Mesodermal cell (in vitro differentiated cells): ENCODE data around the gene COL23A1.

ENCODE experiments used
- H3K27ac ChIP-seq: 2 replicates; pipeline ENCODE4 v1.7.0; 2013; ENCODE audit warnings: mild to moderate bottlenecking, low read depth, low read length, moderate library complexity; ENCODE audit not compliant: severe bottlenecking
- H3K36me3 ChIP-seq: 2 replicates; pipeline ENCODE4 v1.7.1; 2013; ENCODE audit warnings: mild to moderate bottlenecking, low read length, moderate library complexity; ENCODE audit not compliant: control insufficient read depth, insufficient read depth
- H3K4me1 ChIP-seq: one replicate; pipeline ENCODE4 v1.7.1; 2013; ENCODE audit warnings: mild to moderate bottlenecking, low read length; ENCODE audit not compliant: insufficient read depth, control insufficient read depth, poor library complexity, severe bottlenecking
- H3K4me3 ChIP-seq: 2 replicates; pipeline ENCODE4 v1.7.0; 2013; ENCODE audit warnings: low read length, control low read depth, mild to moderate bottlenecking; ENCODE audit not compliant: insufficient read depth, poor library complexity, severe bottlenecking; ENCODE audit errors: extremely low read depth
- H3K9me3 ChIP-seq: 2 replicates; pipeline ENCODE4 v1.7.1; 2013; ENCODE audit warnings: mild to moderate bottlenecking, low read length, moderate library complexity; ENCODE audit not compliant: control insufficient read depth
- WGBS, 2 experiments: methylation state at CpG; one replicate each; pipeline ENCODE4 v1.1.5; 2013; ENCODE audit warnings: missing lambda C conversion rate in 2 of 2; ENCODE audit not compliant: insufficient coverage in 2 of 2; 5-methylcytosine and 5-hydroxymethylcytosine counted together

The COL23A1 gene

GRCh38 chr5:178277346-178277745, 312.8 kb downstream of the COL23A1 start:
- no peaks in the 10 kb centered on the region for H3K36me3 ChIP-seq
- H3K9me3 ChIP-seq, result peaks cover 8% of the 10 kb centered on the region
- WGBS, 2 experiments, result 87 to 91% methylated on average over 8 to 9 of the region's 9 CpGs
- no peak overlapping the region for H3K4me3 ChIP-seq
- H3K27ac ChIP-seq, result no peak overlapping the region
- peaks cover 4% of the 10 kb centered on the region for H3K4me1 ChIP-seq

- no peak overlapping the region for H3K27ac ChIP-seq
Observed at GRCh38 chr5:178274781-178275537, 315.2 kb downstream of the COL23A1 start.

GRCh38 chr5:178273665-178274541, 316.3 kb downstream of the COL23A1 start:
- H3K9me3 ChIP-seq, result peaks cover 8% of the 10 kb centered on the region
- no peak overlapping the region for H3K4me3 ChIP-seq
- H3K36me3 ChIP-seq, result no peaks in the 10 kb centered on the region
- WGBS, 2 experiments, result 87 to 89% methylated on average over 10 to 13 of the region's 14 CpGs
- no peaks in the 10 kb centered on the region for H3K4me1 ChIP-seq
- H3K27ac ChIP-seq, result no peak overlapping the region

More at GRCh38 chr5:178274781-178275537, 315.2 kb downstream of the COL23A1 start:
- H3K36me3 ChIP-seq, result no peaks in the 10 kb centered on the region
- peaks cover 8% of the 10 kb centered on the region for H3K9me3 ChIP-seq
- 90 to 96% methylated on average over 14 to 15 of the region's 20 CpGs for WGBS, 2 experiments
- no peak overlapping the region for H3K4me3 ChIP-seq
- peaks cover 4% of the 10 kb centered on the region for H3K4me1 ChIP-seq

GRCh38 chr5:178273041-178273440, 317.2 kb downstream of the COL23A1 start:
- peaks cover 8% of the 10 kb centered on the region for H3K9me3 ChIP-seq
- 93 to 98% methylated on average over 13 of the region's 15 CpGs for WGBS, 2 experiments
- no peaks in the 10 kb centered on the region for H3K36me3 ChIP-seq
- no peak overlapping the region for H3K27ac ChIP-seq
- no peak overlapping the region for H3K4me3 ChIP-seq
- no peaks in the 10 kb centered on the region for H3K4me1 ChIP-seq

- H3K36me3 ChIP-seq, result no peaks in the 10 kb centered on the region
- WGBS, 2 experiments, result 87 to 95% methylated on average over 7 to 9 of the region's 9 CpGs
- H3K9me3 ChIP-seq, result peaks cover 8% of the 10 kb centered on the region
- H3K4me3 ChIP-seq, result no peak overlapping the region
- no peak overlapping the region for H3K27ac ChIP-seq
- no peaks in the 10 kb centered on the region for H3K4me1 ChIP-seq
Observed at GRCh38 chr5:178272591-178272990, 317.6 kb downstream of the COL23A1 start.

- WGBS, 2 experiments, result 92 to 93% methylated on average over 21 to 24 of the region's 24 CpGs
- H3K9me3 ChIP-seq, result peaks cover 8% of the 10 kb centered on the region
- no peak overlapping the region for H3K4me3 ChIP-seq
- H3K4me1 ChIP-seq, result no peaks in the 10 kb centered on the region
- no peak overlapping the region for H3K27ac ChIP-seq
- H3K36me3 ChIP-seq, result no peaks in the 10 kb centered on the region
Observed at GRCh38 chr5:178271726-178272479, 318.3 kb downstream of the COL23A1 start.

- Histone ChIP-seq H3K4me1 (no peaks in the 10 kb centered on the region), H3K27ac (no peak overlapping the region), H3K9me3 (peaks cover 8% of the 10 kb centered on the region), H3K36me3 (no peaks in the 10 kb centered on the region), H3K4me3 (no peak overlapping the region)
- 92 to 96% methylated on average over 4 of the region's 4 CpGs for WGBS, 2 experiments
Observed at GRCh38 chr5:178271231-178271630, 319.0 kb downstream of the COL23A1 start.

- no peaks in the 10 kb centered on the region for H3K9me3 ChIP-seq
- H3K27ac ChIP-seq, result no peak overlapping the region
- 83 to 90% methylated on average over 1 of the region's 1 CpG for WGBS, 2 experiments
- H3K36me3 ChIP-seq, result no peaks in the 10 kb centered on the region
- H3K4me1 ChIP-seq, result no peaks in the 10 kb centered on the region
- H3K4me3 ChIP-seq, result no peak overlapping the region
Observed at GRCh38 chr5:178269499-178269898, 320.7 kb downstream of the COL23A1 start.

- Histone ChIP-seq H3K27ac (no peak overlapping the region), H3K4me3 (no peak overlapping the region), H3K9me3 (no peaks in the 10 kb centered on the region), H3K4me1 (no peaks in the 10 kb centered on the region), H3K36me3 (no peaks in the 10 kb centered on the region)
- 93 to 95% methylated on average over 9 to 10 of the region's 10 CpGs for WGBS, 2 experiments
Observed at GRCh38 chr5:178267876-178268275, 322.3 kb downstream of the COL23A1 start.

- 75 to 86% methylated on average over 6 of the region's 6 CpGs for WGBS, 2 experiments
- Histone ChIP-seq H3K4me3 (no peak overlapping the region), H3K4me1 (no peaks in the 10 kb centered on the region), H3K27ac (no peak overlapping the region), H3K9me3 (no peaks in the 10 kb centered on the region), H3K36me3 (no peaks in the 10 kb centered on the region)
Observed at GRCh38 chr5:178267245-178267644, 322.9 kb downstream of the COL23A1 start.
